Keratinocyte (primary cell): ENCODE data around the gene PLS1. TPM values are rescaled to one million over a fixed set of nuclear protein-coding genes. Genes with fewer than 3 reads are reported as not detected.

Experiments used
- DNase-seq: peaks from one replicate; pipeline ENCODE4 v3.0.0-alpha.2; 2011; ENCODE audit warnings: low read depth, missing footprints, low spot score
- FAIRE-seq: peaks from 2 replicates; lab custom pipeline; 2011; peaks lifted over from hg19 to GRCh38; lab: Jason Lieb, UNC
- H2AFZ ChIP-seq: 2 replicates; pipeline ENCODE4 v1.6.0; 2012; ENCODE audit warnings: low read length, control low read depth, inconsistent platforms; ENCODE audit not compliant: control insufficient read depth
- H3K27ac ChIP-seq: 2 replicates; pipeline ENCODE4 v1.5.1; 2011; ENCODE audit warnings: low read length; ENCODE audit not compliant: control insufficient read depth, insufficient read depth
- H3K27me3 ChIP-seq: 3 replicates; pipeline ENCODE4 v1.6.0; 2011; ENCODE audit warnings: low read length; ENCODE audit not compliant: control insufficient read depth, insufficient read depth; ENCODE audit errors: extremely low read depth
- H3K36me3 ChIP-seq, 2 experiments: 2 replicates in 1 of 2; 3 replicates in 1 of 2; pipeline ENCODE4 v1.5.1; 2011; ENCODE audit warnings: low read length in 2 of 2, mild to moderate bottlenecking in 1 of 2; ENCODE audit not compliant: control insufficient read depth in 2 of 2, insufficient read depth in 2 of 2; ENCODE audit errors: extremely low read depth in 1 of 2
- H3K4me1 ChIP-seq: 3 replicates; pipeline ENCODE4 v1.5.1; 2011; ENCODE audit warnings: low read length; ENCODE audit not compliant: control insufficient read depth, insufficient read depth; ENCODE audit errors: extremely low read depth
- H3K4me2 ChIP-seq: 3 replicates; pipeline ENCODE4 v1.6.0; 2011; ENCODE audit warnings: low read depth, low read length; ENCODE audit not compliant: control insufficient read depth, insufficient read depth; ENCODE audit errors: extremely low read depth
- H3K4me3 ChIP-seq, 3 experiments: fragments of 200-600 bp in 1 of 3; sonication (generic) in 1 of 3; 2 replicates in 2 of 3; 3 replicates in 1 of 3; pipeline ENCODE4 v1.5.1; 2011 to 2016; ENCODE audit warnings: low read length in 3 of 3, mild to moderate bottlenecking in 3 of 3, control low read depth in 2 of 3, inconsistent platforms in 1 of 3, low read depth in 1 of 3, mixed read lengths in 1 of 3, mixed run types in 1 of 3, moderate library complexity in 1 of 3; ENCODE audit not compliant: control insufficient read depth in 2 of 3, insufficient read depth in 2 of 3; ENCODE audit errors: extremely low read depth in 1 of 3
- H3K79me2 ChIP-seq: 2 replicates; pipeline ENCODE4 v1.6.0; 2012; ENCODE audit warnings: low read length; ENCODE audit not compliant: control insufficient read depth, insufficient read depth
- H3K9ac ChIP-seq: 3 replicates; pipeline ENCODE4 v1.6.0; 2011; ENCODE audit warnings: low read length; ENCODE audit not compliant: control insufficient read depth, insufficient read depth; ENCODE audit errors: extremely low read depth
- H3K9me1 ChIP-seq: 3 replicates; pipeline ENCODE4 v1.6.0; 2011; ENCODE audit warnings: low read length; ENCODE audit not compliant: control insufficient read depth, insufficient read depth; ENCODE audit errors: extremely low read depth
- H3K9me3 ChIP-seq: 2 replicates; pipeline ENCODE4 v1.5.1; 2012; ENCODE audit warnings: low read depth, low read length; ENCODE audit not compliant: control insufficient read depth
- H4K20me1 ChIP-seq: 3 replicates; pipeline ENCODE4 v1.6.0; 2011; ENCODE audit warnings: low read length; ENCODE audit not compliant: control insufficient read depth, insufficient read depth; ENCODE audit errors: extremely low read depth
- EZH2 ChIP-seq: IDR thresholded peaks from one replicate; pipeline ENCODE4 v1.6.1; 2012; ENCODE audit warnings: inconsistent platforms, mild to moderate bottlenecking, low read length, moderate library complexity
- dilution Hi-C: fragments of 300-500 bp; cut with MboI; formaldehyde crosslinking; loops from one replicate; pipeline ENCODE4 v1.7.0; 2020; ENCODE audit warnings: low sequenced_read_pairs; ENCODE audit not compliant: extremely low pct_ligation_motif_present
- polyA plus RNA-seq, 5 experiments: library from polyadenylated mRNA; depleted of rRNA in 3 of 5; stranded (reverse) in 3 of 5; stranded (forward) in 1 of 5; unstranded in 1 of 5; fragments of >200 nt; gene quantifications; 1 replicate in 1 of 5; 2 replicates in 3 of 5; 3 replicates in 1 of 5; pipeline versions ENCODE4 v1.2.1 to v1.2.3, GENCODE V29; 2011 to 2012; ENCODE audit warnings: missing spikeins in 2 of 5, low read depth in 1 of 5, low replicate concordance in 1 of 5
- TF ChIP-seq, protein P1 (sequence below), 3 experiments: IDR thresholded peaks in 1 of 3; conservative IDR thresholded peaks in 1 of 3; optimal IDR thresholded peaks in 1 of 3; 2 replicates in 2 of 3; 3 replicates in 1 of 3; pipeline versions ENCODE3 to v1.5.1; 2011; ENCODE audit warnings: low read length in 3 of 3, mild to moderate bottlenecking in 3 of 3, moderate library complexity in 2 of 3, control low read depth in 1 of 3, inconsistent platforms in 1 of 3; ENCODE audit not compliant: insufficient read depth in 2 of 3; ENCODE audit errors: extremely low read depth in 1 of 3

PLS1 gene
- polyA plus RNA-seq, 1 donor (not counting 4 experiments of a cell fraction or from before 2014, with no cell fraction given): 13.9 TPM

GRCh38 chr3:142724682-142725356, 128.6 kb downstream of the PLS1 start:
- H4K20me1 ChIP-seq: no peaks in the 10 kb centered on the region
- DNase-seq: no peak
- H3K4me2 ChIP-seq: peak overlapping the region; percentile 98
- peak; percentile 20 for FAIRE-seq
- H3K4me3 ChIP-seq: peak overlapping the region; percentile 70 to 93 (median 88)
- H3K27me3 ChIP-seq: no peaks in the 10 kb centered on the region
- dilution Hi-C loops: no loop called here
- no peaks in the 10 kb centered on the region for H3K9me1 ChIP-seq
- no peaks in the 10 kb centered on the region for H3K9me3 ChIP-seq
- no peaks in the 10 kb centered on the region for H3K36me3 ChIP-seq
- TF ChIP-seq EZH2: no peak
- TF ChIP-seq, protein P1, sequence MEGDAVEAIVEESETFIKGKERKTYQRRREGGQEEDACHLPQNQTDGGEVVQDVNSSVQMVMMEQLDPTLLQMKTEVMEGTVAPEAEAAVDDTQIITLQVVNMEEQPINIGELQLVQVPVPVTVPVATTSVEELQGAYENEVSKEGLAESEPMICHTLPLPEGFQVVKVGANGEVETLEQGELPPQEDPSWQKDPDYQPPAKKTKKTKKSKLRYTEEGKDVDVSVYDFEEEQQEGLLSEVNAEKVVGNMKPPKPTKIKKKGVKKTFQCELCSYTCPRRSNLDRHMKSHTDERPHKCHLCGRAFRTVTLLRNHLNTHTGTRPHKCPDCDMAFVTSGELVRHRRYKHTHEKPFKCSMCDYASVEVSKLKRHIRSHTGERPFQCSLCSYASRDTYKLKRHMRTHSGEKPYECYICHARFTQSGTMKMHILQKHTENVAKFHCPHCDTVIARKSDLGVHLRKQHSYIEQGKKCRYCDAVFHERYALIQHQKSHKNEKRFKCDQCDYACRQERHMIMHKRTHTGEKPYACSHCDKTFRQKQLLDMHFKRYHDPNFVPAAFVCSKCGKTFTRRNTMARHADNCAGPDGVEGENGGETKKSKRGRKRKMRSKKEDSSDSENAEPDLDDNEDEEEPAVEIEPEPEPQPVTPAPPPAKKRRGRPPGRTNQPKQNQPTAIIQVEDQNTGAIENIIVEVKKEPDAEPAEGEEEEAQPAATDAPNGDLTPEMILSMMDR (optimal IDR thresholded peaks at IDR 0.05 in 1 of 3, IDR thresholded peaks at IDR 0.05 in 1 of 3, conservative IDR thresholded peaks at IDR 0.05 in 1 of 3; ENCODE audit: extremely low read depth in 1 of 3, insufficient read depth in 2 of 3, low read length in 3 of 3): no peak
- H3K27ac ChIP-seq: peak overlapping the region; percentile 52
- peaks cover 4% of the 10 kb centered on the region for H3K4me1 ChIP-seq
- H2AFZ ChIP-seq: peak overlapping the region; percentile 99
- peak overlapping the region; percentile 83 for H3K9ac ChIP-seq
- peaks cover 3% of the 10 kb centered on the region for H3K79me2 ChIP-seq

GRCh38 chr3:142725357-142725739, 129.2 kb downstream of the PLS1 start:
- Histone ChIP-seq H2AFZ (peak overlapping the region; percentile 99), H3K4me2 (peak overlapping the region; percentile 98), H3K4me1 (peaks cover 4% of the 10 kb centered on the region), H3K9ac (peak overlapping the region; percentile 83), H3K36me3 (no peaks in the 10 kb centered on the region), H3K27ac (no peak overlapping the region), H3K4me3 (peak overlapping the region; percentile 70 to 93 (median 88)), H3K9me1 (no peaks in the 10 kb centered on the region), H3K9me3 (no peaks in the 10 kb centered on the region), H4K20me1 (no peaks in the 10 kb centered on the region), H3K79me2 (peaks cover 3% of the 10 kb centered on the region), H3K27me3 (no peaks in the 10 kb centered on the region)
- TF ChIP-seq EZH2: no peak
- TF ChIP-seq, protein P1 (optimal IDR thresholded peaks at IDR 0.05 in 1 of 3, IDR thresholded peaks at IDR 0.05 in 1 of 3, conservative IDR thresholded peaks at IDR 0.05 in 1 of 3; ENCODE audit: extremely low read depth in 1 of 3, insufficient read depth in 2 of 3, low read length in 3 of 3): no peak
- DNase-seq (no peak), FAIRE-seq (no peak)
- dilution Hi-C loops: no loop called here
